Measurements from ENCODE around the gene LIMD2.

The LIMD2 gene

GRCh38 chr17:63685041-63685440, 14.9 kb downstream of the LIMD2 start:
- TF ChIP-seq CTCF (IDR thresholded peaks at IDR 0.05) = no peak

- TF ChIP-seq CTCF (IDR thresholded peaks at IDR 0.05) = no peak
These were observed 16.9 kb downstream of the LIMD2 start for GRCh38 chr17:63682981-63683380.

- no peak for TF ChIP-seq CTCF (IDR thresholded peaks at IDR 0.05)
These were observed 17.5 kb downstream of the LIMD2 start for GRCh38 chr17:63682441-63682840.

GRCh38 chr17:63681530-63681929, 18.4 kb downstream of the LIMD2 start:
- TF ChIP-seq CTCF (IDR thresholded peaks at IDR 0.05) = no peak

- TF ChIP-seq CTCF (IDR thresholded peaks at IDR 0.05) = no peak
These were observed 19.2 kb downstream of the LIMD2 start for GRCh38 chr17:63680700-63681099.

GRCh38 chr17:63679214-63679613, 20.7 kb downstream of the LIMD2 start:
- TF ChIP-seq CTCF (IDR thresholded peaks at IDR 0.05) = no peak; the same call in 1 of the 2 replicates

- TF ChIP-seq CTCF (IDR thresholded peaks at IDR 0.05) = no peak
These were observed 23.3 kb downstream of the LIMD2 start for GRCh38 chr17:63676584-63676983.
